Neuron (in vitro differentiated cells): ENCODE results near the gene TADA2A.

Experiments used
- H2AFZ ChIP-seq: one replicate; pipeline ENCODE4 v1.6.1; 2013; ENCODE audit warnings: low read depth, mild to moderate bottlenecking, inconsistent platforms, low read length, moderate library complexity
- H3K27me3 ChIP-seq: one replicate; pipeline ENCODE4 v1.6.1; 2013; ENCODE audit warnings: low read length; ENCODE audit not compliant: insufficient read depth
- H3K36me3 ChIP-seq: one replicate; pipeline ENCODE4 v1.6.1; 2013; ENCODE audit warnings: low read length; ENCODE audit not compliant: insufficient read depth
- H3K4me1 ChIP-seq: one replicate; pipeline ENCODE4 v1.6.1; 2013; ENCODE audit warnings: low read length; ENCODE audit not compliant: insufficient read depth
- H3K4me3 ChIP-seq: 2 replicates; pipeline ENCODE4 v1.5.1; 2013; ENCODE audit warnings: mild to moderate bottlenecking, low read length, moderate library complexity
- H3K9me3 ChIP-seq: one replicate; pipeline ENCODE4 v1.6.1; 2013; ENCODE audit warnings: low read length

Gene TADA2A

GRCh38 chr17:37517881-37518280 lies 111.2 kb downstream of the TADA2A start:
- H3K4me3 ChIP-seq: no peak overlapping the region
- H3K4me1 ChIP-seq: peaks cover 29% of the 10 kb centered on the region
- peaks cover 51% of the 10 kb centered on the region for H3K36me3 ChIP-seq
- H3K27me3 ChIP-seq: no peaks in the 10 kb centered on the region
- H2AFZ ChIP-seq: no peak overlapping the region
- H3K9me3 ChIP-seq: no peaks in the 10 kb centered on the region

DNA sequence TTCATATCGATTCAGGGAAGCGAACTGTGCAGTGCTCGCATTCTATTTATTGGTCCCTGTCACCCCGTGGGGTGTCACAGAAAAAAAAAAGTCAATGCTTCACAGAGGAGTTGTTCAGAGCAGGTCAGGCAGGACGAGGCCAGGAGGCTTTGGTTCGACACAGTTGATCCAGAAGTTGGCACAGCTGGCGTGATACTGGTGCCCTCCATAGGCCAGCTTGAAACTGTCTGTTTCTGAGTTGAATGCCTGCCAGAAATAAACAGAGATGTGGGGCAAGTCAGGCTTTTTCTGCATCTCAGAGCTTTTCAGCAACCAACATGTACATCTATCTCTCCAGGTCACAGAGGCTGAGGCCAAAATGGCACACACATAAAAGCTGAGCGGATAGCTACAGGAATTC lies 112.1 kb downstream of the TADA2A start:
- Histone ChIP-seq H2AFZ (no peak overlapping the region), H3K27me3 (no peaks in the 10 kb centered on the region), H3K9me3 (no peaks in the 10 kb centered on the region), H3K4me3 (no peak overlapping the region), H3K4me1 (peaks cover 29% of the 10 kb centered on the region), H3K36me3 (peaks cover 53% of the 10 kb centered on the region)

DNA sequence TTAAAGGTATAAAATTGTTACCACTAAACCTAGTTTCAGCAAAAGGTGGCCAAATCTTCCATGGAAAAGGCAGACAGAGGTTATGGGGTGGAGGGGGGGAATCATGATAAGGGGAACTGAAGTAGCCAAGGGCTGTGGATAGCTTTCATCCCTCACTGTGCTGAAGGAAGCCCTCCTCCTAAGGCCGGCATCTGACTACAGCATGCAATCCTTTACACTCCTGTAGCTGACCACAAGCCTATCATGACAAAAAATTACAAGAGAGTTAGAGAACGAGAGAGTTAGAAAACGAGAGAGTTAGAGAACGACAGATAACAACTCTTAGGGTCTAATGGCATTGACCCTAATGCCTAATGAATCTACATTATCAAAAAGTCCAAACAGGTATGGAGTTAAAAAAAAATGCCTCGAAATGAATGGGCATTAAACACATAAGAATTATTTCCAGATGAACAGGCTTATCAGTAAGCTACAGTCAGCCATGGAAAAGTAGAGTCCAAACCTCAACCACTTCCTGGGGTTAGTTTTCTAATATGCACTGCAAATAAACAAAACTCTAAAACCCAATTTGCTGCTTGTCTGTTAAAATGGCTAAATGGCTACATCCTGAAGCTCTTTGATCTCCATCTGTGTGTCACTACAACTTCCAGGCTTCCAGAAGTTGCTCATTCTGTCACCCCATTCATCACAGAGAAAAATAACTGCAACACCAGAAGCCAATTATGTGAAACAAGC lies 112.7 kb downstream of the TADA2A start:
- Histone ChIP-seq H3K4me1 (peaks cover 29% of the 10 kb centered on the region), H3K9me3 (no peaks in the 10 kb centered on the region), H3K4me3 (no peak overlapping the region), H3K36me3 (peaks cover 54% of the 10 kb centered on the region), H3K27me3 (no peaks in the 10 kb centered on the region), H2AFZ (no peak overlapping the region)

- Histone ChIP-seq H3K36me3 (peaks cover 52% of the 10 kb centered on the region), H2AFZ (no peak overlapping the region), H3K27me3 (no peaks in the 10 kb centered on the region)
Observed at GRCh38 chr17:37520174-37520573, 113.5 kb downstream of the TADA2A start.

DNA sequence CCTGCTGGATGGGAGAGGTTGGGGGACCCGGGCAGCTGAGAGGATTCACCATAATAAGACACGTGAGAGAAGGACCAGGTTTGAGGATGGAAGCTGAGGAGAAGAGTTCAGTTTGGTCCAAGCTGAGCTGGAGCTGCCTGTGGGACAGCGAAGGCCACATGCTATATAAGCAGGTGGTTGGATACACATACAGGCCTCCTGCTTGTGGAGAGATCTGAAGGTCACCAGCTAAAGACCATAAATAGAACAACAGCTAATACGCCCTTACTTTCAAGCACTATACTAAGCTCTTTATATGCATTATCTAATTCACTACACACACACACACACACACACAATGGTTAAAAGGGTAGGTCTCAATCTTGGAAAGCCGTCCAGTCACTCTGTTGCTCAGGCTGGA lies 115.1 kb downstream of the TADA2A start:
- Histone ChIP-seq H3K9me3 (no peaks in the 10 kb centered on the region), H3K27me3 (no peaks in the 10 kb centered on the region), H3K4me1 (peaks cover 10% of the 10 kb centered on the region), H2AFZ (no peak overlapping the region), H3K36me3 (peaks cover 55% of the 10 kb centered on the region), H3K4me3 (no peak overlapping the region)

More at GRCh38 chr17:37520174-37520573, 113.5 kb downstream of the TADA2A start:
- Histone ChIP-seq H3K4me3 (no peak overlapping the region), H3K9me3 (no peaks in the 10 kb centered on the region), H3K4me1 (peaks cover 25% of the 10 kb centered on the region)

GRCh38 chr17:37523715-37524219 lies 117.1 kb downstream of the TADA2A start:
- H3K4me3 ChIP-seq: no peak overlapping the region
- no peaks in the 10 kb centered on the region for H3K27me3 ChIP-seq
- no peaks in the 10 kb centered on the region for H3K9me3 ChIP-seq
- H3K36me3 ChIP-seq: peaks cover 48% of the 10 kb centered on the region
- H3K4me1 ChIP-seq: no peaks in the 10 kb centered on the region
- H2AFZ ChIP-seq: no peak overlapping the region

DNA sequence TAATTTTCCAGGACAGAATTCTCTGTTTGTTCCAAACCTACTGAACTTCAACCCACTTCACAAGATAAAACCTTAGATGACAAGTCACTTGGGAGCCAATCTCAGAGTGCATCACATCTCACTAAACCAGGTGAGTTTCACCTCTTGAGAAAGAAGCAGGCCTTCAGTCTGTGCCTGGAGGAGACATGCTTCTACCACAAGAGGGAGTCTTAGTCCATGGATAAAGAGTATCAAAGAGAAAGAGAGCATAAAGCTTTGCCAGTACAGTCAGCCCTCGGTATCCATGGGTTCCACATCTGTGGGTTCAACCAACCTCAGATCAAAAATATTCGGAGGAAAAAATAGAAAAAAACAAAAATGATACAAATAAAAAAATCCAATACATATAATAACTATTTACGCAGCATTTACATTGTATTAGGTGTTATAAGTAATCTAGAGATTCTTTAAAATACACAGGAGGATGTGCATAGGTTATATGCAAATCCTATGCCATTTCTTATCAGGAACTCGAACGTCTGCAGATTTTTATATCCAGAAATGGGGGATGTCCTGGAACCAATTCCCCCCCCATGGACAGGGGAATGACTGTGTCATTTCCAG lies 120.7 kb downstream of the TADA2A start:
- H3K4me1 ChIP-seq: no peaks in the 10 kb centered on the region
- H3K4me3 ChIP-seq: no peak overlapping the region
- H3K9me3 ChIP-seq: no peaks in the 10 kb centered on the region
- peaks cover 58% of the 10 kb centered on the region for H3K36me3 ChIP-seq
- no peak overlapping the region for H2AFZ ChIP-seq
- H3K27me3 ChIP-seq: no peaks in the 10 kb centered on the region
